GM12878 (cell line): ENCODE data around the gene RBMS3. TPM values are rescaled to one million over a fixed set of nuclear protein-coding genes. Genes with fewer than 3 reads are reported as not detected.

Experiments used
- ATAC-seq: fragments of 200-7000 bp; cut with Tn5 transposase; 3 replicates; pipeline ENCODE4 v1.9.1; 2020; ENCODE audit warnings: mild to moderate bottlenecking, moderate library complexity
- BruUV-seq: library from RNA; stranded (reverse); fragments of 400-500 nt; replicated peaks from 2 replicates; lab custom pipeline; 2021; lab: Mats Ljungman, UMichigan
- CTCF ChIA-PET: fragments of 300-600 bp; sonication (Branson Sonifier 250); formaldehyde crosslinking; extraction: SDS; loops from one replicate; lab custom pipeline; 2021; ENCODE audit warnings: inconsistent platforms; lab: Yijun Ruan, JAX
- POLR2A ChIA-PET: fragments of 350-600 bp; formaldehyde crosslinking; extraction: SDS; loops from one replicate; lab custom pipeline; 2021; ENCODE audit warnings: inconsistent platforms; lab: Charles Lee
- RAD21 ChIA-PET: fragments of 300-600 bp; sonication (Branson Sonifier 250); formaldehyde crosslinking; loops from one replicate; lab custom pipeline; 2023; ENCODE audit warnings: antibody characterized with exemption; ENCODE audit not compliant: unreplicated experiment; lab: Charles Lee
- SMC1A ChIA-PET: fragments of 300-600 bp; sonication (Branson Sonifier 250); formaldehyde crosslinking; loops from one replicate; lab custom pipeline; 2023; ENCODE audit not compliant: unreplicated experiment, uncharacterized antibody; lab: Charles Lee
- DNase-seq: peaks from one replicate; pipeline ENCODE4 v3.0.0-alpha.2; 2011; ENCODE audit warnings: low read depth, low spot score
- FAIRE-seq: peaks from 3 replicates; lab custom pipeline; 2011; peaks lifted over from hg19 to GRCh38; lab: Jason Lieb, UNC
- H2AFZ ChIP-seq: 2 replicates; pipeline ENCODE4 v1.6.0; 2011; ENCODE audit warnings: low read depth, low read length, control low read depth; ENCODE audit not compliant: control insufficient read depth
- H3K27ac ChIP-seq: 2 replicates; pipeline ENCODE4 v1.5.1; 2011; ENCODE audit warnings: control low read depth; ENCODE audit not compliant: control insufficient read depth, insufficient read depth
- H3K27me3 ChIP-seq, 2 experiments: replicated peaks in 1 of 2; 2 replicates each; pipeline versions ENCODE4 v1.6.0 to v1.6.1; 2011; ENCODE audit warnings: low read length in 1 of 2; ENCODE audit not compliant: control insufficient read depth in 2 of 2, insufficient read depth in 2 of 2
- H3K36me3 ChIP-seq, 2 experiments: 2 replicates each; pipeline ENCODE4 v1.5.1; 2011; ENCODE audit warnings: low read length in 1 of 2; ENCODE audit not compliant: control insufficient read depth in 2 of 2, insufficient read depth in 2 of 2
- H3K4me1 ChIP-seq: 2 replicates; pipeline ENCODE4 v1.6.1; 2011; ENCODE audit warnings: mild to moderate bottlenecking, low read length, moderate library complexity, mixed read lengths; ENCODE audit not compliant: control insufficient read depth, insufficient read depth
- H3K4me2 ChIP-seq: 2 replicates; pipeline ENCODE4 v1.6.0; 2011; ENCODE audit warnings: control low read depth; ENCODE audit not compliant: control insufficient read depth, insufficient read depth
- H3K4me3 ChIP-seq: fragments of 200-600 bp; sonication (generic); 2 replicates; pipeline ENCODE4 v1.5.1; 2016
- H3K79me2 ChIP-seq: 2 replicates; pipeline ENCODE4 v1.6.0; 2011; ENCODE audit warnings: low read length; ENCODE audit not compliant: control insufficient read depth, insufficient read depth
- H3K9ac ChIP-seq: 2 replicates; pipeline ENCODE4 v1.8.0; 2011; ENCODE audit warnings: low read length, control low read depth, mixed read lengths; ENCODE audit not compliant: control insufficient read depth, insufficient read depth
- H3K9me3 ChIP-seq: replicated peaks from 3 replicates; pipeline ENCODE4 v1.5.1; 2011; ENCODE audit warnings: mild to moderate bottlenecking, low read length; ENCODE audit not compliant: control insufficient read depth, insufficient read depth
- H4K20me1 ChIP-seq: 2 replicates; pipeline ENCODE4 v1.6.0; 2011; ENCODE audit not compliant: control insufficient read depth, insufficient read depth
- BCL11A ChIP-seq: IDR thresholded peaks from 2 replicates; pipeline ENCODE4 v1.6.1; 2011; ENCODE audit warnings: low read depth, low read length
- EZH2 ChIP-seq: IDR thresholded peaks from 2 replicates; pipeline ENCODE4 v1.6.1; 2012; ENCODE audit warnings: low read depth, mild to moderate bottlenecking, control low read depth, inconsistent platforms, low read length, borderline replicate concordance; ENCODE audit not compliant: control insufficient read depth
- RCOR1 ChIP-seq: conservative IDR thresholded peaks from 2 replicates; pipeline ENCODE4 v1.6.1; 2012; ENCODE audit warnings: low read depth, low read length, improper control_type of control experiment
- REST ChIP-seq: IDR thresholded peaks from 2 replicates; pipeline ENCODE4 v1.6.1; 2012; ENCODE audit warnings: mild to moderate bottlenecking, low read depth, low read length
- RUNX3 ChIP-seq: IDR thresholded peaks from 2 replicates; pipeline ENCODE4 v1.6.1; 2012; ENCODE audit warnings: low read length, inconsistent platforms
- ZNF687 ChIP-seq: fragments of 450-650 bp; IDR thresholded peaks from 2 replicates; pipeline ENCODE4 v1.6.1; 2017; ENCODE audit warnings: mild to moderate bottlenecking, moderate library complexity
- WGBS: methylation state at CpG from one replicate; pipeline ENCODE4 v1.1.6; 2016; ENCODE audit warnings: low lambda C conversion rate; ENCODE audit not compliant: insufficient replicate concordance, insufficient coverage; ENCODE audit errors: missing lambda C conversion rate; 5-methylcytosine and 5-hydroxymethylcytosine counted together
- in situ Hi-C: fragments of 300-500 bp; cut with MboI; formaldehyde crosslinking; loops from 9 replicates; pipeline ENCODE4 v1.14.3; 2018; ENCODE audit warnings: mixed read lengths
- intact Hi-C: fragments of 100-400 bp; cut with micrococcal nuclease; formaldehyde crosslinking; loops from one replicate; pipeline ENCODE4 v1.14.2; 2022; ENCODE audit not compliant: unreplicated experiment
- polyA plus RNA-seq, 11 experiments: library from polyadenylated mRNA; depleted of rRNA in 4 of 11; unstranded in 6 of 11; stranded (reverse) in 5 of 11; fragments of >200 nt; fragmentation: Nextera tagmentation in 4 of 11; fragmentation: Illumina TruSeq in 1 of 11; extraction: Ambion mirVana in 4 of 11; extraction: Trizol in 1 of 11; gene quantifications; 1 replicate in 1 of 11; 2 replicates in 10 of 11; pipeline versions ENCODE4 v1.2.1 to v1.2.3, GENCODE V29; 2011 to 2016; ENCODE audit warnings: inconsistent platforms in 2 of 11, missing spikeins in 2 of 11, low read depth in 1 of 11
- total RNA-seq, 4 experiments: library from RNA; depleted of rRNA in 3 of 4; stranded (reverse); fragments of >200 nt in 3 of 4; fragmentation: Illumina TruSeq in 1 of 4; extraction: Trizol in 1 of 4; gene quantifications; 2 replicates each; pipeline versions ENCODE4 v1.2.1 to v1.2.3, GENCODE V29; 2013 to 2021

The RBMS3 gene
- total and polyA plus RNA-seq, 10 of the 15 experiments (the other 5 are each of a cell fraction or from before 2014, with no cell fraction given) = 0.79 to 4.7 (median 3.1) TPM

GRCh38 chr3:29759411-29760225, 478.7 kb downstream of the RBMS3 start:
- SMC1A ChIA-PET = interaction anchor here (0.6 to 1.4 kb wide), 3 partner anchors 9 to 95 kb away, joined by 3 to 4 read pairs (median 3); no protein-coding TSS in a partner anchor

More at GRCh38 chr3:29759411-29760225, 478.7 kb downstream of the RBMS3 start:
- Histone ChIP-seq H3K9ac (no peak overlapping the region), H4K20me1 (no peaks in the 10 kb centered on the region), H3K9me3 (no peaks in the 10 kb centered on the region), H3K79me2 (no peaks in the 10 kb centered on the region), H3K4me1 (no peaks in the 10 kb centered on the region), H3K4me2 (no peak overlapping the region), H3K27me3 (no peaks in the 10 kb centered on the region), H2AFZ (no peak overlapping the region), H3K27ac (no peak overlapping the region), H3K4me3 (no peak overlapping the region), H3K36me3 (no peaks in the 10 kb centered on the region)
- ATAC-seq (no peak), FAIRE-seq (no peak), DNase-seq (no peak)
- RAD21 ChIA-PET = interaction anchor here (1.2 kb wide), 1 partner anchor 146 kb away, joined by 3 read pairs; no protein-coding TSS in a partner anchor
- POLR2A ChIA-PET = no interaction called here
- in situ Hi-C loops (no loop called here), intact Hi-C loops (no loop called here)
- 35% methylated on average over 9 of the region's 9 CpGs for WGBS
- CTCF ChIA-PET = interaction anchor here (1.1 kb wide), 2 partner anchors 92 to 293 kb away, joined by 3 to 4 read pairs; no protein-coding TSS in a partner anchor
- BruUV-seq = no TSS peak
- TF ChIP-seq RCOR1 = no peak
- TF ChIP-seq REST = no peak
- no peak for TF ChIP-seq RUNX3
- TF ChIP-seq BCL11A = no peak
- no peak for TF ChIP-seq EZH2
- no peak for TF ChIP-seq ZNF687
